Inferior parietal cortex (tissue), 1 donor: Measurements from ENCODE around the gene HTR4.

ENCODE experiments used
- DNase-seq: peaks from one replicate; pipeline ENCODE4 v3.0.0-alpha.2; 2016; ENCODE audit errors: extremely low spot score

The HTR4 gene

GRCh38 chr5:148607406-148607805, 46.9 kb downstream of the HTR4 start:
- DNase-seq, result no peak

- DNase-seq, result no peak
These were observed 48.0 kb downstream of the HTR4 start for GRCh38 chr5:148606296-148606695.

DNA sequence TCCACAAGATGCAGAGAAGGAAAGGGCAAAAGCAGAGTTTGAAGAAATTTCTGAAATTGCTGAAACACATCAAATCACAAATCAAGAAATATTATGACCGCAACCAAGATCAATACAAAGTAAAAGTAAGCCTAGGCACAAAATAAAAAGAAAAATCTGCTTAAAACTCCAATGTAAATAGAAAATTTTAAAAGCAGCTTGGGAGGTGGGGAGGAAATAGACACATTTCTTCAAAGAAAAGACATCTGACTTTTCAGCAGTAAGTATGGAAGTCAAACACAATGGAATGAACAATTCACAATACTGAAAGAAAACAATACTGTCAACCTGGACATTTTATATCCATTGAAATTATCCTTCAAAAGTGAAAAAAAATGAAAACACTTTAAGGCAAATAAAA, 55.1 kb downstream of the HTR4 start:
- no peak for DNase-seq

- no peak for DNase-seq
These were observed 58.6 kb downstream of the HTR4 start for GRCh38 chr5:148595697-148596096.

- no peak for DNase-seq
These were observed 67.5 kb downstream of the HTR4 start for GRCh38 chr5:148586796-148587195.

- DNase-seq, result no peak
These were observed 68.3 kb downstream of the HTR4 start for GRCh38 chr5:148585988-148586387.

DNA sequence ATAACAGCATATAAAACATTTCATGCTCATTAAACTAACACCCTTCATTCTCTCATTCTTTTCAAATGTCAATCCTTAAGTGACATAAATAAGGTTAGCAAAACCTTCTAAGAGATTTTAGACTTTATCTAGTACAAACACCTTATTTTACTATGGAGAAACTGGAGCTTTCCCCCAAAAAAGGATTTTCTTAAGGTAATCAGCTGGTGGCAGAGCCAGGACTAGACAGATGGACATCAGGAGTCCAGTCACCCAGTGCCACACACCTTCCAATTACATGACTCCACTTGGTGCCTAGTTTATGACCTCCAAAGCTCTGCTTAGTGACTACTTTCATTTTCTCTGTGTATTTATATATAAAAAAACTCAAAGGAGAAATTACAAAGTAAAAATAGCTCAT, 70.2 kb downstream of the HTR4 start:
- no peak for DNase-seq

- DNase-seq, result no peak
These were observed 70.8 kb downstream of the HTR4 start for GRCh38 chr5:148583421-148583965.

- no peak for DNase-seq
These were observed 80.2 kb downstream of the HTR4 start for GRCh38 chr5:148574167-148574566.

DNA sequence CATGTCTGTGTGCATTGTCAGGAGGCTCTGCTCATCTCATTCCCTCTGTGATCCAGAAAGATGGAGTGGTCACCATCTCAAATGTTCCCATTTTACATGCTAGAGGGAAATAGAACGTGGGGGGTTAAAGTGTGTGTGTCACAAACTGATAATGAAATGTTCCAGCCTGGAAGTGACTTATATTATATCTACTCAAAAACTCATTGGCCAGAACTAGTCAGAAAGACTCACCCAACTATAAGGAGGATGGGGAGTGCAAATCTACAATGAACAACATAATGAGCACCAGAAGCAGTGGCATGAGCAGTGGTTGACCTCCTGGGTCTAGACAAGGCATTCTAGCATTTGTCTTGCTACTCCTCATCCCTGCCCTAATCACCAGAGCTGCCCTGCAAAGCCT, 81.0 kb downstream of the HTR4 start:
- DNase-seq, result no peak

DNA sequence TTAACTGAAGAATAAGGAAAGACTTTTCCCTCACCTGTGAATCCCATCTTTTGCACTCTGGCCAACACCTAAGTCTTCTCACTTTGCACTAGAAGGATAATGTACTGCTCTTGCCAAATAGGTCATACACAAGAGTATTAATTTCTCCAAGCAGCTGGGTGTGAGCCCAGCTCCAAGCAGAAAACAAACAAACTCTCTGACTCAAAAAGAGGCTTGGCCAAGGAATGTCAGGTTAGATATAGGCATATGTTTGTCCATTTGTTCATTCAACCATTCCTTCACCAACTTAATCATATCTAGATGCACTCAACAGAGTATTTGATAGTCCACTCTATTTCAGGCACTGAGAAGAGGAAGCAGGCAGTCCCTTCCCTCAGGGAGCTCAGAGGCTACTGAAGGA, 84.4 kb downstream of the HTR4 start:
- no peak for DNase-seq

DNA sequence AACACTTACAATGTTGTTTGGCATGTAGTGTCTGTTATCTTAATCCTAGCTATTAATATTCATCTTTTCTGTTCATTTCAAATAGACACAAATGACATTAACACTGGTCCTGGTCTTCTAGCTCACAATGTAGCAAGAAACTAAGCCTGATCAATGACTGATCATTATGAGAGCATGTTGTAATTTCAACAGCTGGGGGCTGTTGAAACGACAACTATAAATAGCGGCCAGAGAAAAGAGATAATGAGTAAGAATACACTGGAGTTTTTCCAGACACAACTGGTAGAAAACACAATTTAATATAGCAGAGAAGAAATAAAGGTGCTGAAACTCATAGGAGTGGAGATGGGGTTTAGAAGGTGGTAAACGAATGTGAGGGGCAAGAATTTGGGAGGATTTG, 89.2 kb downstream of the HTR4 start:
- no peak for DNase-seq

DNA sequence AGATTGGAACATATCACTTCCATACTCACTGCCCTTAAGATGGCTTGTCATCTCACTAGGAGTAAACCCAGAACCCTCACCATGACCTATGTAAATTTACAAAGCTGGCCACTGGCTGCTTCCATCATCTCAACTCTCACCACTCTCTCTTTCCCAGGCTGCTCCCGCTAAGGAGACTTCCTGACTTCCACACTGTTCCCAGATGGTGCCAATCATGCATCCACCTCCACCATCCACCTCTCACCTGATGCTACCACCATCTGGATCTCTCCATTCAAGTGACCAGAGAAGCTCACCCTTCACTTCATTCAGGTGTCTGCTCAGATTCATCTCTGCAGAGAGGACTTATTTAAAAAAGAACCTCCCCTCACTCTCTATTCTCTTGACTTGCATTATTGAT, 91.3 kb downstream of the HTR4 start:
- no peak for DNase-seq

DNA sequence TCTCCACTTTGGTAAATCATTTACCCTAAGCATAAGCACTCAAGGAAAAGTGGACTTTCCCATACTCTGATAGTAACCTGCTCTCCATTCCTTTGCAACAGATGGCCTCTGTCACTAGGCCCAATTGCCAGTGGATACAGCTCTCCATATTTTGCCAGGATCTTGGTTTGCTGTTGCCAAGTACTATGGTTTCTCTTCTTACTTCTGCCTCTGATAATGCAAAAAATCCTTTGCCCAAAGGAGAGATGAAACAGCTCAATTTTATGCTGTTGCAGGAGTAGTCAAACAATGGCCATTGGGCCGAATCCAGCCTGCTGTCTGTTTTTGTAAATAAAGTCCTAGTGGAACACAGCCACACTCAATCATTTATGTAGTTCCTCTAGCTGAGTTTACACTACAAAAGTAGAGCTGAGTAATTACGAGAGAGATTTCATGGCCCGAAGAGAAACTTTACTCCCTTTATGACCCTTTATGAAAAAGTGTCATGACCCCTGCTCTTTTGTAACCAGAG, 92.5 kb downstream of the HTR4 start:
- DNase-seq, result no peak

GRCh38 chr5:148559461-148559860, 94.9 kb downstream of the HTR4 start:
- DNase-seq, result no peak

DNA sequence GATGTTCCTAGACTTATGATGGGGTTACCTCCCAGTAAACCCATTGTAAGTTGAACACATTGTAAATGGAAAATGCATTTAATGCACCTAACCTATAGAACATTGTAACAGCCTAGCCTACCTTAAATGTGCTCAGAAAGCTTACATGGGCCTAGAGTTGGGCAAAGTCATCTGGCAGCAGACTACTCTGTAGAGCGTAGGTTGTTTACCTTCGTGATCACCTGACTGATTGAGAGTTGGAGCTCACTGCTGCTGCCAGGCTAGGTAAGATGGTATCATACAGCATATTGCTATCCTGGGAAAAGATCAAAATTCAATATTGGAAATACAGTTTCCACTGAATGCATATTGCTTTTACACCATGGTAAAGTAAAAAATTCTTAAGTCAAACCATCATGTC, 95.4 kb downstream of the HTR4 start:
- DNase-seq, result no peak

- no peak for DNase-seq
These were observed 97.5 kb downstream of the HTR4 start for GRCh38 chr5:148556835-148557234.

DNA sequence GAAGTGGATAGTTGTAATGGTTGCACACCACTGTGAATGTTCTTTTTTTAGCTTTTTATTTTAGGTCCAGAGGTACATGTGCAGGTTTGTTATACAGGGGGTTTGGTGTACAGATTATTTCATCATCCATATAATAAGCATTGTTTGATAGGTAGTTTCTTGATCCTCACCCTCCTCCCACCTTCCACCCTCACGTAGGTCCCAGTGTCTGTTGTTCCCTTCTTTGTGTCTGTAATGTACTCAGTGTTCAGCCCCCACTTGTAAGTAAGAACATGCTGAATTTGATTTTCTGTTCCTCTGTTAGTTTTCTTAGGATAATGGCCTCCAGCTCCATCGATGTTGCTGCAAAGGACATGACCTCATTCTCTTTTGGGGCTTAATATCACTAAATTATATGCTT, 99.7 kb downstream of the HTR4 start:
- no peak for DNase-seq

- no peak for DNase-seq
These were observed 110.6 kb downstream of the HTR4 start for GRCh38 chr5:148543727-148544126.

DNA sequence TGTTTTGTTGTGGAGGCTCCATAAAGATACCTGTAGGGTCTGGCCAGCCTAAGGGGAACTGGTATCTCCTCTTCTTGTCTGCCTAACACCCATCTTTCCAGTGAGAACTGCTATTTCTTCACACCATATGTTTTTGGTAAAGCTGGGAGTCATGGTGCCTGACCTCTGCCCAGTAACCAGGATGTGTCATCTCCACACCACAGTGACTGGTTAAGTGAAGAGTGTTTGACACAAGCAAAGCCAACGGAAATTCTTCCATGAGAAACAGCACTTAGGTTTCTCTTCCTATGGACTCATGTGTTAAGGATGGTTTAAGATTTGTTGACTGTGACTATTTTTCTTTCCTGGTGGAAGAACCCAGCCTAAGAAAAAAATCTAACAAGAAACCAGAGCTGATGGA, 111.5 kb downstream of the HTR4 start:
- DNase-seq, result no peak

GRCh38 chr5:148541054-148541835, 113.1 kb downstream of the HTR4 start:
- DNase-seq, result no peak

DNA sequence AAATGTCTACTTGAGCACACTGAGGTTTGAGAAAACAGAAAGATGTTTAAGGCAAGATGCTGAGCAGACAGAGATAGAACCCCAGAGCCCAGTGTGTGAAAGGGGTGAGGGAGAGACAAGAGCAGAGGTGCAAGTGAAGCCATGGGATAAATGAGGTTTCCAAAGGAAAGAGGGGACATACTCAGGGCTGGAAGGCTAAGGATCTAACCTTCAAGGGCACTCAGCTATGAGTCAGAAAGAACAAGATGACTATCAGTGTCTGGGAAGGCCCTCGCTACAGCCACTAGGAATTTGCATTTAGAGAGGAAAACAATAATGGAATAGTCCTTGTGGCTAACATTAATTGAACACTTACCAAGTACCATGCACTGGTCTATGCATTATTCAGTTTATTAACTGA, 113.7 kb downstream of the HTR4 start:
- no peak for DNase-seq

- no peak for DNase-seq
These were observed 114.5 kb downstream of the HTR4 start for GRCh38 chr5:148539851-148540250.

- no peak for DNase-seq
These were observed 119.1 kb downstream of the HTR4 start for GRCh38 chr5:148535190-148535589.
